Uterus (tissue), 2 donors: ENCODE results near the gene VAMP8.

ENCODE experiments used
- POLR2A ChIP-seq, 2 donors: fragments of 450-650 bp; IDR thresholded peaks; one replicate each; pipeline ENCODE4 v1.6.1; 2016; ENCODE audit warnings: antibody characterized with exemption in 2 of 2, mild to moderate bottlenecking in 1 of 2, moderate library complexity in 1 of 2
- TF ChIP-seq, protein P1 (sequence below), 4 experiments: fragments of 200-600 bp in 2 of 4; fragments of 450-650 bp in 2 of 4; sonication (generic) in 2 of 4; IDR thresholded peaks; one replicate each; pipeline ENCODE4 v1.5.1; 2016 to 2019; ENCODE audit warnings: antibody characterized with exemption in 4 of 4, mild to moderate bottlenecking in 2 of 4, moderate library complexity in 1 of 4

DNA sequence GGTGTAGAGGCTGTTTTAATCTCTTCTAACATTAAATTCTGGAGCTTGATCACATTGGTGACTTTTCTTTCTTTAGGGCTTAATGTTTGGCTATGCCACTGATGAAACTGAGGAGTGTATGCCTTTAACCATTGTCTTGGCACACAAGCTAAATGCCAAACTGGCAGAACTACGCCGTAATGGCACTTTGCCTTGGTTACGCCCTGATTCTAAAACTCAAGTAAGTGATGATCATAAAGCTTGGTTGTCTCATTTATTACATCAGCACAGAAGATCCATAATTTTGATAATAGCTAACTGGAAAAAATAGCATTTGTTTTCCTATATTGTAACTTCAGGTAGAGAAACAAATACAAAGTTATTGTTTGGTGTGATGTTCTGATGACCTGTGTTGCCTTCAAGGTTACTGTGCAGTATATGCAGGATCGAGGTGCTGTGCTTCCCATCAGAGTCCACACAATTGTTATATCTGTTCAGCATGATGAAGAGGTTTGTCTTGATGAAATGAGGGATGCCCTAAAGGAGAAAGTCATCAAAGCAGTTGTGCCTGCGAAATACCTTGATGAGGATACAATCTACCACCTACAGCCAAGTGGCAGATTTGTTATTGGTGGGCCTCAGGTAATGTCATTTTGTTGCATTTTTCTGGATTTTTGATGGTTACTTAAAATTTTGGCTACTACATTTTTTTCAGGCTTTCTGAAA lies 35.5 kb upstream of the VAMP8 start:
- no peak for TF ChIP-seq POLR2A (IDR thresholded peaks at IDR 0.05)
- TF ChIP-seq, protein P1, sequence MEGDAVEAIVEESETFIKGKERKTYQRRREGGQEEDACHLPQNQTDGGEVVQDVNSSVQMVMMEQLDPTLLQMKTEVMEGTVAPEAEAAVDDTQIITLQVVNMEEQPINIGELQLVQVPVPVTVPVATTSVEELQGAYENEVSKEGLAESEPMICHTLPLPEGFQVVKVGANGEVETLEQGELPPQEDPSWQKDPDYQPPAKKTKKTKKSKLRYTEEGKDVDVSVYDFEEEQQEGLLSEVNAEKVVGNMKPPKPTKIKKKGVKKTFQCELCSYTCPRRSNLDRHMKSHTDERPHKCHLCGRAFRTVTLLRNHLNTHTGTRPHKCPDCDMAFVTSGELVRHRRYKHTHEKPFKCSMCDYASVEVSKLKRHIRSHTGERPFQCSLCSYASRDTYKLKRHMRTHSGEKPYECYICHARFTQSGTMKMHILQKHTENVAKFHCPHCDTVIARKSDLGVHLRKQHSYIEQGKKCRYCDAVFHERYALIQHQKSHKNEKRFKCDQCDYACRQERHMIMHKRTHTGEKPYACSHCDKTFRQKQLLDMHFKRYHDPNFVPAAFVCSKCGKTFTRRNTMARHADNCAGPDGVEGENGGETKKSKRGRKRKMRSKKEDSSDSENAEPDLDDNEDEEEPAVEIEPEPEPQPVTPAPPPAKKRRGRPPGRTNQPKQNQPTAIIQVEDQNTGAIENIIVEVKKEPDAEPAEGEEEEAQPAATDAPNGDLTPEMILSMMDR (IDR thresholded peaks at IDR 0.05), result no peak
